Transverse colon (tissue), 3 donors: ENCODE measurements around the gene ANKRD1.

Experiments used
- CTCF ChIP-seq, 5 experiments: fragments of 200-600 bp in 3 of 5; fragments of 450-650 bp in 2 of 5; sonication (generic) in 3 of 5; IDR thresholded peaks; 1 replicate in 2 of 5; 2 replicates in 3 of 5; pipeline ENCODE4 v1.5.1; 2016 to 2017; ENCODE audit warnings: antibody characterized with exemption in 5 of 5, inconsistent platforms in 3 of 5, mild to moderate bottlenecking in 2 of 5, moderate library complexity in 1 of 5
- EP300 ChIP-seq: sonication (generic); formaldehyde crosslinking; IDR thresholded peaks from one replicate; pipeline ENCODE4 v1.6.1; 2017; ENCODE audit warnings: antibody characterized with exemption, low read depth

GRCh38 chr10:90866050-90866598 is 54.8 kb downstream of the ANKRD1 start:
- TF ChIP-seq CTCF (IDR thresholded peaks at IDR 0.05) (no peak), EP300 (no peak)
